ENCODE data around the gene JMJD1C. TPM values are rescaled to one million over a fixed set of nuclear protein-coding genes. Genes with fewer than 3 reads are reported as not detected.

Gene JMJD1C
- total RNA-seq, 1 donor from 2014 or later = 105 TPM

- Histone ChIP-seq H3K9me3 (no peaks in the 10 kb centered on the region), H3K27me3 (no peaks in the 10 kb centered on the region), H3K4me3 (no peak overlapping the region), H3K27ac (no peak overlapping the region), H3K36me3 (peaks cover 0 to 12% of the 10 kb centered on the region in 2 donors), H3K4me1 (peaks cover 28% of the 10 kb centered on the region)
- intact Hi-C loops (cut with DNase I) = no loop called here
- DNase-seq (ENCODE audit: extremely low spot score in 2 of 2) = no peak
- TF ChIP-seq POLR2A (IDR thresholded peaks at IDR 0.05) = no peak
- TF ChIP-seq, protein P1, sequence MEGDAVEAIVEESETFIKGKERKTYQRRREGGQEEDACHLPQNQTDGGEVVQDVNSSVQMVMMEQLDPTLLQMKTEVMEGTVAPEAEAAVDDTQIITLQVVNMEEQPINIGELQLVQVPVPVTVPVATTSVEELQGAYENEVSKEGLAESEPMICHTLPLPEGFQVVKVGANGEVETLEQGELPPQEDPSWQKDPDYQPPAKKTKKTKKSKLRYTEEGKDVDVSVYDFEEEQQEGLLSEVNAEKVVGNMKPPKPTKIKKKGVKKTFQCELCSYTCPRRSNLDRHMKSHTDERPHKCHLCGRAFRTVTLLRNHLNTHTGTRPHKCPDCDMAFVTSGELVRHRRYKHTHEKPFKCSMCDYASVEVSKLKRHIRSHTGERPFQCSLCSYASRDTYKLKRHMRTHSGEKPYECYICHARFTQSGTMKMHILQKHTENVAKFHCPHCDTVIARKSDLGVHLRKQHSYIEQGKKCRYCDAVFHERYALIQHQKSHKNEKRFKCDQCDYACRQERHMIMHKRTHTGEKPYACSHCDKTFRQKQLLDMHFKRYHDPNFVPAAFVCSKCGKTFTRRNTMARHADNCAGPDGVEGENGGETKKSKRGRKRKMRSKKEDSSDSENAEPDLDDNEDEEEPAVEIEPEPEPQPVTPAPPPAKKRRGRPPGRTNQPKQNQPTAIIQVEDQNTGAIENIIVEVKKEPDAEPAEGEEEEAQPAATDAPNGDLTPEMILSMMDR (IDR thresholded peaks at IDR 0.05) = no peak
- peak in 1 of 2 donors; percentile 8 for TF ChIP-seq POLR2AphosphoS5 (IDR thresholded peaks at IDR 0.05; ENCODE audit: insufficient read depth in 1 of 2, low read depth in 1 of 2)
Observed at GRCh38 chr10:63213489-63213888, 252.3 kb downstream of the JMJD1C start.

DNA sequence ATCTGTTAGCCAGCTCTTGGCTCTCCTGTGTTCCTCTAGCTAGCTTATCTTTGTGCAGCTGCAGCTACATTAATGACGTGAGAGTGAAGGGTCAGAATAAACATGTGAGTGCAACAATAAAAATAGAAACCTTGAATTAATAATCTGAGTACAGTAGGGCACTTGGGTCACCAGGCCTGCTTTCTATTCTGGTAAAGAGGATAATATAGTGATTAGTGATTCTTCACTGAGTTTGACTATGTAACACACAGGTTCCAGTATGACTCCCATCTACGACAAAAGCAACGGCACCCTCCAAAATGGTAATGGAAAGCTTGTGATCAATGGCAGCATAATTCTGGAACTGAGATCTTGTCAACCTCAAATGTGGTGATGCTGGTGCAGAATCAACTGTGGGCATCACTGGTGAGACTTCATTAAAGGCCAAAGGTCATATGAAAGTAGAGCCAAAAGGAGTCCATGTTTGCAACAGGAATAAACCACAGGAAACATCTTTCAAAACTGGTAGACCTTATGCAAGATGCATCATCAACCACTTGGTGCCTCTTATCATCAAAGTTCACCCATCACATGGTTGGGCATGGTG lies 255.1 kb downstream of the JMJD1C start:
- no peak overlapping the region for H3K4me3 ChIP-seq
- peaks cover 51% of the 10 kb centered on the region for H3K4me1 ChIP-seq
- H3K27ac ChIP-seq = no peak overlapping the region
- intact Hi-C loops (cut with DNase I) = no loop called here
- TF ChIP-seq, protein P1 (IDR thresholded peaks at IDR 0.05) = no peak
- TF ChIP-seq POLR2AphosphoS5 (IDR thresholded peaks at IDR 0.05; ENCODE audit: insufficient read depth in 1 of 2, low read depth in 1 of 2) (no peak), POLR2A (IDR thresholded peaks at IDR 0.05) (no peak)
- no peaks in the 10 kb centered on the region for H3K27me3 ChIP-seq
- DNase-seq (ENCODE audit: extremely low spot score in 2 of 2) = no peak
- H3K36me3 ChIP-seq = peaks cover 0 to 12% of the 10 kb centered on the region in 2 donors
- no peaks in the 10 kb centered on the region for H3K9me3 ChIP-seq

DNA sequence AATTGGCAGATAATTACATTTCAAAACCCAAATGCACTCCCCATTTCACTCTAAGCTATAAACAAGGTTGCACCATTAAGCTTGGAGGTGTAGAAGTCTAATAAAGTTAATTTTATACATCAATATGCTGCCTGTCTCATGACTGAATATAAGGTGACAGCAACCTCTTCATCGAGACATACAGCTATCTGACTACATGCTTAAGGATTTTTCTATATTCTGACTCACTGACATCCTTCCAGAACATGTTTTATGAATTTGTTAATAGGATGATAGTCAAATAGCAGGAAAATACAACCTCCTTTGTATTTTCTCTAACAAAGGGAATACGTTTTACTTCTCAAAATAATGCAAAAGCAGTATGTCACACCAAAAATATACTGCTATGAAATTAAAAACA lies 256.1 kb downstream of the JMJD1C start:
- intact Hi-C loops (cut with DNase I) = loop anchor here (10.0 kb wide), 1 partner anchor 505 kb away; no protein-coding TSS in a partner anchor
- Histone ChIP-seq H3K4me3 (no peak overlapping the region), H3K4me1 (peaks cover 59% of the 10 kb centered on the region), H3K27ac (no peak overlapping the region), H3K36me3 (peaks cover 0 to 12% of the 10 kb centered on the region in 2 donors), H3K27me3 (no peaks in the 10 kb centered on the region), H3K9me3 (no peaks in the 10 kb centered on the region)
- DNase-seq (ENCODE audit: extremely low spot score in 2 of 2) = no peak
- TF ChIP-seq POLR2AphosphoS5 (IDR thresholded peaks at IDR 0.05; ENCODE audit: insufficient read depth in 1 of 2, low read depth in 1 of 2) = no peak
- TF ChIP-seq, protein P1 (IDR thresholded peaks at IDR 0.05) = no peak
- TF ChIP-seq POLR2A (IDR thresholded peaks at IDR 0.05) = no peak

DNA sequence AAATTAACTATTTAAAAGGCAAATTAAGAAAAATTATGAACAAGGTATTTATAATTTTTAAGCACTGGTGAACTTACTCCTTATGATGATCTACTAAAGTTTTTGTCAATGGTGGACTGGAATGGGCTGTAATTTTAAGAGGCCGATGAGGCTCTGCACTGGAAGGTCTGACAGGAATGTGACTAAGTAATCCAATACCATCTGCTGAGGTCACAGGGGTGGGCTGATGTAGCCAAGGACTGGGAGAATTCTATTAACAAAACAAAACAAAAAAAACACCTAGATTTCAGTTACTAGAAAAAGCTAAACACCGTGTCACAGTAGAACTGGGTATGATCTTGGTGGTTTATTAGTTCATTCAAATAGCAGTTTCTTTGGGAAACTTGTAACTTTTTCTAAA lies 256.8 kb downstream of the JMJD1C start:
- no peaks in the 10 kb centered on the region for H3K27me3 ChIP-seq
- H3K4me3 ChIP-seq = no peak overlapping the region
- intact Hi-C loops (cut with DNase I) = loop anchor here (10.0 kb wide), 1 partner anchor 506 kb away; no protein-coding TSS in a partner anchor
- H3K4me1 ChIP-seq = peaks cover 63% of the 10 kb centered on the region
- H3K9me3 ChIP-seq = no peaks in the 10 kb centered on the region
- DNase-seq (ENCODE audit: extremely low spot score in 2 of 2) = no peak
- peaks cover 0 to 8% of the 10 kb centered on the region in 2 donors for H3K36me3 ChIP-seq
- TF ChIP-seq POLR2A (IDR thresholded peaks at IDR 0.05) (no peak), POLR2AphosphoS5 (IDR thresholded peaks at IDR 0.05; ENCODE audit: insufficient read depth in 1 of 2, low read depth in 1 of 2) (no peak)
- TF ChIP-seq, protein P1 (IDR thresholded peaks at IDR 0.05) = no peak
- no peak overlapping the region for H3K27ac ChIP-seq
